ENCODE measurements around the gene SMR3A. TPM values are rescaled to one million over a fixed set of nuclear protein-coding genes. Genes with fewer than 3 reads are reported as not detected.

Gene SMR3A
- total RNA-seq, 1 experiment from 2014 or later, result not detected

DNA sequence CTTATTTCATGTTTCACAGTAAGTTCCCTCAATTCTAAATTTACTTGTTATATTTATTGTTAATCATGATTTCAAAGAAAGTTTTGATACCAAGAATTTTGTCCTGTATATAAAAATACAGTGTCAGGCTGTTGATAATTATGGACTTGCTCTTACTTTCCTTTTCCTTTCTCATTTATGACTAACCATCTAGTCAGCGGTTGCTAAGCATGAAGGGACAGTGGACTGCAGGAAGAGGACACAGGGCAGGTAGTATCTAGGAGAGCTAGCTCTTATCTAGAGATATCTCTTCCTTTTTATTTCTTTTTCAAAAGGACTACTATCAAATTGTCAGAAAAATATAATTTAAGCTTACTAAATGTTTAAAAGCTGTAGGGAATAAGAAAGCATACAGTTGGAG, 38.8 kb downstream of the SMR3A start:
- Histone ChIP-seq H3K4me3 (ENCODE audit: low read depth, low read length, poor library complexity, severe bottlenecking) (no peak overlapping the region), H3K4me1 (ENCODE audit: insufficient read depth, low read length, poor library complexity, severe bottlenecking) (no peaks in the 10 kb centered on the region), H3K36me3 (ENCODE audit: insufficient read depth, low read length, poor library complexity, severe bottlenecking) (no peaks in the 10 kb centered on the region), H3K9me3 (ENCODE audit: low read depth, low read length, poor library complexity, severe bottlenecking) (no peaks in the 10 kb centered on the region), H3K27me3 (replicated peaks; ENCODE audit: insufficient read depth, low read depth, low read length, poor library complexity) (no peaks in the 10 kb centered on the region), H3K27ac (ENCODE audit: low read depth, low read length, poor library complexity, severe bottlenecking) (no peak overlapping the region)
- TF ChIP-seq EZH2 (IDR thresholded peaks at IDR 0.05; ENCODE audit: borderline replicate concordance, low read depth, low read length, poor library complexity, severe bottlenecking) (no peak), CTCF (conservative IDR thresholded peaks at IDR 0.05; ENCODE audit: low read depth, low read length) (no peak)
- POLR2A ChIA-PET (ENCODE audit: low non-redundant PET), result no interaction called here
- DNase-seq (ENCODE audit: low spot score), result no peak
- intact Hi-C loops (cut with micrococcal nuclease; ENCODE audit: unreplicated experiment), result no loop called here
- CTCF ChIA-PET, result no interaction called here
- BruUV-seq (replicated peaks), result no TSS peak

DNA sequence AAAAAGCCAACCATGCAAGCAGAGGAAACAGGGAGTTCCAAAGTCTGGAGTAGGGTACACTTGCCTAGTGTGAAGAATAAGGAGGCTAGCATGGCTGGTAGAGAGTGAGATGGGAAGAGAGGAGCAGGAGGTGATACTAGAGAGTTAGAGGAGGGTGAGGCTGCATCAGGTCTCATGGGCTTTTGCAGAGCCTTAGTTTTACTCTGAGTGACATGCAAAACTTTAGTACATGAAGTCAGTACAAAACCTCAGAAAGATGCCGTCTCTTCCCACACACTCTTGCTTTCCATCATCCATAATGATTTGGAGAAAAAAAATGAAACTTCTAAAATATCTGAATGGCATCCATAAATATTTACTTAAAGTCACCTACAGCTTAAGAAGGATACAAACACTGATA, 42.2 kb downstream of the SMR3A start:
- H3K27me3 ChIP-seq (replicated peaks; ENCODE audit: insufficient read depth, low read depth, low read length, poor library complexity), result no peaks in the 10 kb centered on the region
- H3K36me3 ChIP-seq (ENCODE audit: insufficient read depth, low read length, poor library complexity, severe bottlenecking), result no peaks in the 10 kb centered on the region
- DNase-seq (ENCODE audit: low spot score), result no peak
- POLR2A ChIA-PET (ENCODE audit: low non-redundant PET), result no interaction called here
- no peak overlapping the region for H3K4me3 ChIP-seq (ENCODE audit: low read depth, low read length, poor library complexity, severe bottlenecking)
- BruUV-seq (replicated peaks), result no TSS peak
- H3K4me1 ChIP-seq (ENCODE audit: insufficient read depth, low read length, poor library complexity, severe bottlenecking), result no peaks in the 10 kb centered on the region
- CTCF ChIA-PET, result no interaction called here
- intact Hi-C loops (cut with micrococcal nuclease; ENCODE audit: unreplicated experiment), result no loop called here
- H3K9me3 ChIP-seq (ENCODE audit: low read depth, low read length, poor library complexity, severe bottlenecking), result no peaks in the 10 kb centered on the region
- TF ChIP-seq EZH2 (IDR thresholded peaks at IDR 0.05; ENCODE audit: borderline replicate concordance, low read depth, low read length, poor library complexity, severe bottlenecking) (no peak), CTCF (conservative IDR thresholded peaks at IDR 0.05; ENCODE audit: low read depth, low read length) (no peak)
- H3K27ac ChIP-seq (ENCODE audit: low read depth, low read length, poor library complexity, severe bottlenecking), result no peak overlapping the region

- intact Hi-C loops (cut with micrococcal nuclease; ENCODE audit: unreplicated experiment), result no loop called here
- H3K4me1 ChIP-seq (ENCODE audit: insufficient read depth, low read length, poor library complexity, severe bottlenecking), result no peaks in the 10 kb centered on the region
- H3K9me3 ChIP-seq (ENCODE audit: low read depth, low read length, poor library complexity, severe bottlenecking), result no peaks in the 10 kb centered on the region
- CTCF ChIA-PET, result no interaction called here
- H3K27ac ChIP-seq (ENCODE audit: low read depth, low read length, poor library complexity, severe bottlenecking), result no peak overlapping the region
- BruUV-seq (replicated peaks), result no TSS peak
- H3K27me3 ChIP-seq (replicated peaks; ENCODE audit: insufficient read depth, low read depth, low read length, poor library complexity), result no peaks in the 10 kb centered on the region
- POLR2A ChIA-PET (ENCODE audit: low non-redundant PET), result no interaction called here
- no peak for TF ChIP-seq CTCF (conservative IDR thresholded peaks at IDR 0.05; ENCODE audit: low read depth, low read length)
- TF ChIP-seq EZH2 (IDR thresholded peaks at IDR 0.05; ENCODE audit: borderline replicate concordance, low read depth, low read length, poor library complexity, severe bottlenecking), result no peak
- DNase-seq (ENCODE audit: low spot score), result no peak
- no peaks in the 10 kb centered on the region for H3K36me3 ChIP-seq (ENCODE audit: insufficient read depth, low read length, poor library complexity, severe bottlenecking)
- H3K4me3 ChIP-seq (ENCODE audit: low read depth, low read length, poor library complexity, severe bottlenecking), result no peak overlapping the region
Measured at GRCh38 chr4:70405765-70406164, 45.2 kb downstream of the SMR3A start.

Other genes with a start within 250 kb of the SMR3A start
- not detected in 2 replicates for gene PRR27, start 206.5 kb upstream of the SMR3A start, total RNA-seq (2021)
- not detected in 2 replicates for gene ODAM, start 165.0 kb upstream of the SMR3A start, total RNA-seq (2021)
- not detected in 2 replicates for gene FDCSP, start 134.6 kb upstream of the SMR3A start, total RNA-seq (2021)
- not detected in 2 replicates for gene CSN3, start 118.2 kb upstream of the SMR3A start, total RNA-seq (2021)
- not detected in 2 replicates for gene CABS1, start 25.8 kb upstream of the SMR3A start, total RNA-seq (2021)
- 1.7 and 2.0 TPM in 2 replicates for gene SMR3B, start 22.4 kb downstream of the SMR3A start, total RNA-seq (2021)
- not detected in 2 replicates for gene OPRPN, start 37.2 kb downstream of the SMR3A start, total RNA-seq (2021)
- gene MUC7, start 111.4 kb downstream of the SMR3A start, total RNA-seq (2021), result not detected in 2 replicates
- gene AMTN, start 157.8 kb downstream of the SMR3A start, total RNA-seq (2021), result not detected in 2 replicates
- 2.1 and 3.8 TPM in 2 replicates for gene AMBN, start 231.5 kb downstream of the SMR3A start, total RNA-seq (2021)